ENCODE measurements around the gene SECISBP2. TPM values are rescaled to one million over a fixed set of nuclear protein-coding genes. Genes with fewer than 3 reads are reported as not detected.

SECISBP2 gene
- total RNA-seq, 1 donor from 2014 or later = 118 TPM

DNA sequence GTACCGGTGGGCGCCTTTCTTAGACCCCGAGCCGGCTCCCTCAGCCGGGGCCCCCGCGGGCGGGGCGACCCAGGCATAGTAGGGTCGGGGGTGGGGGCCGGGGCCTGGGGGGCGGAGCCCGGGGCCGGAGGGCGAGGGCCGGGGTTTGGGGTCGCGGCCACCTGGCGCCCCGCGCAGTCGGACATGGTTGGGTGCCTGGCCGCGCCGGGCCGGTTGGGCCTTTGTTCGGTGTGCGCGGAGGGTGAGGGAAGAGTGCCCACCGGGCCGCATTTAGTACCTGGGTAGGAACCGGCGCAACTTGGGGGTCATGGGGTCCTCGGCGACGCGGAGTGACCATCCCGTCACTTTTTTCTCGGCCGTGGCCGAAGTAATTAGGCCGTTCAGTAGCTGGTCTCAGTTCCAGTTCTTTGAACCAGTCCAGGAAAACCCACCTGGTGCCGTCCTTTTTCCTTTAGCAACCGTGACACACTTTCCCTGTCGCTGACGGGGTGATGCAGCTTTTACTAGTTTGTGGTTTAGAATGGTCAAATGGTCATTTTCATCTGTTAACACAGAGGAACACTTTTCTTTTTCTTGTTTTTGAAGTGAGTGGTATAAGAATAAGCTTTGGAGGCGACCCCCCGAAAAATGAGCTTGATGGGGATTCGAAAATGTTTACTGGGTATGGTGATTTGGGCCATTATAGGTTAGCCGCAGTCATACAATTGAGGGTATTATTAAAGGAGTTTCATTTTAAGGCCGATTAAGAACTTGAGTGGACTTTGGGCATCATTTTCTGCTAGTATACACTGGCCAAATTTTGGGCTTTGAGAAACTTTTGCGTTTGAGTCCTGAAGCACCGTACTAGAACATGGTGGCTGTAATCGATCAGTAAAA is 6.7 kb upstream of the SECISBP2 start:
- H3K9ac ChIP-seq = peak overlapping the region; percentile 92
- Mint-ChIP-seq H3K4me3 (peak overlapping the region; percentile 98), H3K27me3 (ENCODE audit: insufficient read depth, low read depth) (peaks cover 9% of the 10 kb centered on the region), H3K27ac (peak overlapping the region; percentile 98), H3K9me3 (no peaks in the 10 kb centered on the region), H3K36me3 (peaks cover 8% of the 10 kb centered on the region), H3K4me1 (peaks cover 41% of the 10 kb centered on the region)
- peaks cover 50% of the 10 kb centered on the region for H3F3A ChIP-seq (ENCODE audit: low read depth)
- no peak for DNase-seq (ENCODE audit: low spot score)
- peaks cover 69% of the 10 kb centered on the region for H3K79me2 ChIP-seq (ENCODE audit: low read depth)
- H3K9me3 ChIP-seq (ENCODE audit: low read depth) = no peaks in the 10 kb centered on the region
- peaks cover 18% of the 10 kb centered on the region for H3K36me3 ChIP-seq
- H3K27ac ChIP-seq = peak overlapping the region; percentile 98
- H3K27me3 ChIP-seq = no peaks in the 10 kb centered on the region
- H3K4me1 ChIP-seq = peaks cover 35% of the 10 kb centered on the region
- no peak overlapping the region for H2AFZ ChIP-seq (replicated peaks)
- peak overlapping the region; percentile 80 for H3K4me2 ChIP-seq
- peak overlapping the region; percentile 100 for H3K4me3 ChIP-seq
- peaks cover 53% of the 10 kb centered on the region for H4K20me1 ChIP-seq (ENCODE audit: low read depth)
- TF ChIP-seq, protein P1, sequence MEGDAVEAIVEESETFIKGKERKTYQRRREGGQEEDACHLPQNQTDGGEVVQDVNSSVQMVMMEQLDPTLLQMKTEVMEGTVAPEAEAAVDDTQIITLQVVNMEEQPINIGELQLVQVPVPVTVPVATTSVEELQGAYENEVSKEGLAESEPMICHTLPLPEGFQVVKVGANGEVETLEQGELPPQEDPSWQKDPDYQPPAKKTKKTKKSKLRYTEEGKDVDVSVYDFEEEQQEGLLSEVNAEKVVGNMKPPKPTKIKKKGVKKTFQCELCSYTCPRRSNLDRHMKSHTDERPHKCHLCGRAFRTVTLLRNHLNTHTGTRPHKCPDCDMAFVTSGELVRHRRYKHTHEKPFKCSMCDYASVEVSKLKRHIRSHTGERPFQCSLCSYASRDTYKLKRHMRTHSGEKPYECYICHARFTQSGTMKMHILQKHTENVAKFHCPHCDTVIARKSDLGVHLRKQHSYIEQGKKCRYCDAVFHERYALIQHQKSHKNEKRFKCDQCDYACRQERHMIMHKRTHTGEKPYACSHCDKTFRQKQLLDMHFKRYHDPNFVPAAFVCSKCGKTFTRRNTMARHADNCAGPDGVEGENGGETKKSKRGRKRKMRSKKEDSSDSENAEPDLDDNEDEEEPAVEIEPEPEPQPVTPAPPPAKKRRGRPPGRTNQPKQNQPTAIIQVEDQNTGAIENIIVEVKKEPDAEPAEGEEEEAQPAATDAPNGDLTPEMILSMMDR (IDR thresholded peaks at IDR 0.05) = no peak
- TF ChIP-seq EZH2 (IDR thresholded peaks at IDR 0.05) = no peak
- no peak for TF ChIP-seq EZH2phosphoT487 (IDR thresholded peaks at IDR 0.05)

DNA sequence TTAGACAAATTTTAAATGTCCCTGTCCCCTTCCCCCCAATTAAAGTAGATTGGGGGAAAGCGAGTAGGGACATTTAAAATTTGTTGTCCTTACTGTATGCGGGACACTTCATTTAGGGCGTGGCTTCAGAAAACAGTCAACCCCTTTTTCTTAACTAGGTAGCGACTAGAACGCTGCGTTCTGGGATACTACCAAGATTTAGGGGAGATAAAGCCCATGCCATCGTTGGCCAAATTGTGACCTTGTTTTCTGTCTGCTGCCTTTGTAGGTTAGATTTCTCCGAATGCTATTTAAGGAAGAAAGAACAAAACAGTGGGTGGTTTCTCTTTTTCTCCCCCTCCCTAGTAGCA is 6.1 kb upstream of the SECISBP2 start:
- H3K27me3 Mint-ChIP-seq (ENCODE audit: insufficient read depth, low read depth) = peaks cover 9% of the 10 kb centered on the region
- peak overlapping the region; percentile 30 for H3K27ac Mint-ChIP-seq
- H3K9me3 Mint-ChIP-seq = no peaks in the 10 kb centered on the region
- peaks cover 41% of the 10 kb centered on the region for H3K4me1 ChIP-seq
- peaks cover 58% of the 10 kb centered on the region for H4K20me1 ChIP-seq (ENCODE audit: low read depth)
- no peaks in the 10 kb centered on the region for H3K9me3 ChIP-seq (ENCODE audit: low read depth)
- peak overlapping the region; percentile 92 for H3K9ac ChIP-seq
- H3K4me3 Mint-ChIP-seq = peak overlapping the region; percentile 98
- H3K4me1 Mint-ChIP-seq = peaks cover 45% of the 10 kb centered on the region
- peak; percentile 47 for DNase-seq (ENCODE audit: low spot score)
- H3K4me3 ChIP-seq = peak overlapping the region; percentile 100
- peaks cover 56% of the 10 kb centered on the region for H3F3A ChIP-seq (ENCODE audit: low read depth)
- peak overlapping the region; percentile 98 for H3K27ac ChIP-seq
- H3K27me3 ChIP-seq = no peaks in the 10 kb centered on the region
- H3K36me3 ChIP-seq = peaks cover 24% of the 10 kb centered on the region
- no peak overlapping the region for H2AFZ ChIP-seq (replicated peaks)
- H3K4me2 ChIP-seq = peak overlapping the region; percentile 80
- peaks cover 9% of the 10 kb centered on the region for H3K36me3 Mint-ChIP-seq
- TF ChIP-seq EZH2 (IDR thresholded peaks at IDR 0.05) (no peak), EZH2phosphoT487 (IDR thresholded peaks at IDR 0.05) (no peak)
- TF ChIP-seq, protein P1 (IDR thresholded peaks at IDR 0.05) = no peak
- peaks cover 75% of the 10 kb centered on the region for H3K79me2 ChIP-seq (ENCODE audit: low read depth)

DNA sequence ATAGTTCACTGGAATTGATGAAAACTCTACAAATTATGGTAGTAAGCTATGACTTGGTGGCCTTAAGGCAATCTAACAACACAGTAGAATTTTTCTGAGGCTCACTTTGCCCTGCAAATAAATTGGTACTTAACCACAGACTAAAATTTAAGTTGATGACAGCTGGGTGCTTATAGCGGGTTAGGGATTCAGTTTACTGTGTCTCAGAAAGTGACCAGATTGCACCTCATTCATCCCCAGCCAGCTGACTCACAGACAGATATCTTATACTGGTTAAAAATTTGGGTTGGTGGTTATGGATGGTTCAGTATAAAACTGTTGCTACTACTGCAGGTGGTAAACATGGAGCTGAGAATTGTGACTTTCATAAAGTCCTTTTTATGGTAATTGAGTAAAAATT is 4.5 kb upstream of the SECISBP2 start:
- Mint-ChIP-seq H3K4me3 (peak overlapping the region; percentile 98), H3K36me3 (peaks cover 9% of the 10 kb centered on the region), H3K4me1 (peaks cover 49% of the 10 kb centered on the region), H3K9me3 (no peaks in the 10 kb centered on the region), H3K27me3 (ENCODE audit: insufficient read depth, low read depth) (peaks cover 13% of the 10 kb centered on the region), H3K27ac (no peak overlapping the region)
- Histone ChIP-seq H2AFZ (replicated peaks) (no peak overlapping the region), H3K79me2 (ENCODE audit: low read depth) (peaks cover 81% of the 10 kb centered on the region), H3K36me3 (peaks cover 25% of the 10 kb centered on the region), H4K20me1 (ENCODE audit: low read depth) (peaks cover 58% of the 10 kb centered on the region), H3K9ac (peak overlapping the region; percentile 92), H3K4me1 (peaks cover 48% of the 10 kb centered on the region), H3K4me2 (peak overlapping the region; percentile 80), H3K27ac (peak overlapping the region; percentile 59), H3K27me3 (no peaks in the 10 kb centered on the region), H3K9me3 (ENCODE audit: low read depth) (no peaks in the 10 kb centered on the region), H3F3A (ENCODE audit: low read depth) (peaks cover 72% of the 10 kb centered on the region), H3K4me3 (peak overlapping the region; percentile 100)
- TF ChIP-seq, protein P1 (IDR thresholded peaks at IDR 0.05) = no peak
- no peak for TF ChIP-seq EZH2 (IDR thresholded peaks at IDR 0.05)
- TF ChIP-seq EZH2phosphoT487 (IDR thresholded peaks at IDR 0.05) = no peak
- DNase-seq (ENCODE audit: low spot score) = no peak
